GM18907 (cell line): ENCODE results near the gene LIPC.

Experiments
- ATAC-seq: cut with Tn5 transposase; IDR thresholded peaks from one replicate; pipeline ENCODE4 v1.9.1; 2021; ENCODE audit warnings: mild to moderate bottlenecking, moderate library complexity; ENCODE audit not compliant: unreplicated experiment

Gene LIPC

GRCh38 chr15:58604455-58604923, 172.7 kb downstream of the LIPC start:
- no peak for ATAC-seq

DNA sequence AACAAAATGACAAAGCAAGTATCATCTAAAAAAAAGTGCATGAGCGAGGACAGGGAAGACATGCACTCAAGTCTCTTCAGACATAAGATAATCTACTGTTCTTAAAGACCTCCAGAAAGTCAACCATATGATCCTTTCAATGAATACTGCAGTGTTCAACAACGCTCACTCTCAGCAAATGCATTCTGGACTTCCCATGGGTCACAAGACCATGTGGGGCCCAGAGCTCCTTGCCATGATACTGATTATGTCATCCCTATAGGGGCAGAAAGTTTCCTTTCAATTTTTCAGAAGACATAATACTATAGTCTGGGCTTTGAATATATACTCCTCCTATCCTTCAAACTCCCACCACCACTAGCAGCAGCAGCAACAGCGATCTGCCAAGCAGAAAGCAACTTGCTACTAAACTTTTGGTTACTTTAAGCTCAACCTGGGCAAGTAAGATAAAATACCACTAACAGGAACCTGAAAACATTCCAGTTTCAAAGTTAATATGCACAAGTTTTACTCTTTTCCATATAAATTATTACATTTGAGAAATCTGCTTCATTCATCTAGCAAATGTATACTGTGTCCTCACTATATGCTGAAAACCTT, 174.2 kb downstream of the LIPC start:
- ATAC-seq: no peak

GRCh38 chr15:58606577-58607080, 174.8 kb downstream of the LIPC start:
- ATAC-seq: no peak

GRCh38 chr15:58608129-58608590, 176.4 kb downstream of the LIPC start:
- no peak for ATAC-seq

DNA sequence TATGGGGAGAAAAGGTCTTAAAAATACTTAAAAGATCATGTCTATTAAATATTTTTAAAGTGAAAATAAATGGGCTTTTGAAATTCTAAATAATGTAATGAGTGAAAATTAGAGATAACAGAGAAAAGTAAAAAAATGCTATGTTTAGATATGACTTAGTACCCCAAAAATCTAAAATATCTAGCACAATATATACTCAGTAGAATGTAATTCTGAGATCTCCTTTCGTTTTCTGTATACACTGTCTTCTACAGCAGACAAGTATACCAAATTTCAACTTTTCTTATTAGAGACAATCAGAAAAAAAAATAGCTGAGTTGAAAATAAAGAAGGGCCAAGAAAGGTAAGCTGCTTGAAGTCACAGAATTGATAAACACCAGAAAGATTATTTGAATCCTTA, 176.9 kb downstream of the LIPC start:
- no peak for ATAC-seq

- ATAC-seq: no peak
These were observed 180.2 kb downstream of the LIPC start for GRCh38 chr15:58611731-58612676.

GRCh38 chr15:58616171-58616570, 184.4 kb downstream of the LIPC start:
- ATAC-seq: no peak
